HG03521 (cell line): ENCODE results near the gene CEP57.
"Not testable (repeated sequence)": the region's sequence is repeated elsewhere in the genome, so short reads cannot be mapped to it uniquely, and the experiment has no call there.

Experiments
- ATAC-seq: cut with Tn5 transposase; IDR thresholded peaks from one replicate; pipeline ENCODE4 v1.9.1; 2021; ENCODE audit warnings: mild to moderate bottlenecking, moderate library complexity; ENCODE audit not compliant: unreplicated experiment

The CEP57 gene

GRCh38 chr11:95853138-95853537 lies 62.8 kb downstream of the CEP57 start:
- ATAC-seq: no peak

- ATAC-seq: no peak
Measured at GRCh38 chr11:95853862-95854261, 63.6 kb downstream of the CEP57 start.

GRCh38 chr11:95854362-95854761 lies 64.1 kb downstream of the CEP57 start:
- ATAC-seq: not testable (repeated sequence)

- ATAC-seq: not testable (repeated sequence)
Measured at GRCh38 chr11:95860024-95860423, 69.7 kb downstream of the CEP57 start.

- ATAC-seq: no peak
Measured at GRCh38 chr11:95863486-95864140, 73.3 kb downstream of the CEP57 start.

GRCh38 chr11:95867105-95867504 lies 76.8 kb downstream of the CEP57 start:
- ATAC-seq: no peak

GRCh38 chr11:95870877-95871276 lies 80.6 kb downstream of the CEP57 start:
- not testable (repeated sequence) for ATAC-seq

GRCh38 chr11:95877291-95877690 lies 87.0 kb downstream of the CEP57 start:
- ATAC-seq: no peak
